ENCODE results near the gene MYO1G. TPM values are rescaled to one million over a fixed set of nuclear protein-coding genes. Genes with fewer than 3 reads are reported as not detected.

The MYO1G gene
- total and polyA plus RNA-seq, 9 of the 15 experiments (the other 6 are each of a cell fraction or from before 2014, with no cell fraction given), result 0.03 to 0.62 (median 0.13) TPM; not detected in 1

- no peak for TF ChIP-seq ZBTB11 (CRISPR knock-in tag; IDR thresholded peaks at IDR 0.05)
- no peak for TF ChIP-seq CEBPZ (IDR thresholded peaks at IDR 0.05; ENCODE audit: borderline replicate concordance, low read depth, low read length)
- TF ChIP-seq ZFX (CRISPR knock-in tag; IDR thresholded peaks at IDR 0.05), result peak; percentile 39
- TF ChIP-seq GMEB1 (CRISPR knock-in tag; IDR thresholded peaks at IDR 0.05), result peak; percentile 29; the same call in 1 of the 2 replicates
- TF ChIP-seq ZNF551 (CRISPR knock-in tag; IDR thresholded peaks at IDR 0.05), result no peak
- TF ChIP-seq TFAM (CRISPR knock-in tag; conservative IDR thresholded peaks at IDR 0.05), result no peak
- no peak for TF ChIP-seq ZMIZ1 (IDR thresholded peaks at IDR 0.05; ENCODE audit: low read depth in 2 of 2, low read length in 2 of 2)
- TF ChIP-seq HEY1 (CRISPR knock-in tag; IDR thresholded peaks at IDR 0.05; ENCODE audit: borderline replicate concordance), result 0 out of 2 replicates have a peak, but pooled peaks have one; percentile 16
- no peak for TF ChIP-seq CTBP1 (IDR thresholded peaks at IDR 0.05; ENCODE audit: borderline replicate concordance)
- no peak for TF ChIP-seq SRSF3 (IDR thresholded peaks at IDR 0.05; ENCODE audit: insufficient read depth, low read length)
- TF ChIP-seq ZKSCAN3 (CRISPR knock-in tag; IDR thresholded peaks at IDR 0.05), result no peak
- TF ChIP-seq RHOXF2B (CRISPR knock-in tag; conservative IDR thresholded peaks at IDR 0.05), result no peak
- peak; percentile 16 for TF ChIP-seq NBN (IDR thresholded peaks at IDR 0.05; ENCODE audit: low read depth)
- TF ChIP-seq ZNF184 (CRISPR knock-in tag; IDR thresholded peaks at IDR 0.05), result no peak
Observed at GRCh38 chr7:44999245-45000092, 20.7 kb upstream of the MYO1G start (continued).
